A549 (cell line): ENCODE measurements around the gene APLN. TPM values are rescaled to one million over a fixed set of nuclear protein-coding genes. Genes with fewer than 3 reads are reported as not detected.

Source experiments
- ATAC-seq, 2 experiments: fragments of 200-7000 bp in 1 of 2; fragments of >200 bp in 1 of 2; cut with Nextera tagmentation in 1 of 2; cut with Tn5 transposase in 1 of 2; 3 replicates each; pipeline versions ENCODE4 v1.8.0 to v1.9.1; 2018 to 2020; ENCODE audit warnings: mild to moderate bottlenecking in 1 of 2, moderate library complexity in 1 of 2
- CTCF ChIA-PET: fragments of 300-600 bp; sonication (Branson Sonifier 250); formaldehyde crosslinking; extraction: SDS; loops from one replicate; lab custom pipeline; 2021; ENCODE audit warnings: antibody characterized with exemption, inconsistent platforms; lab: Yijun Ruan, JAX
- POLR2A ChIA-PET: fragments of 350-600 bp; formaldehyde crosslinking; extraction: SDS; loops from one replicate; lab custom pipeline; 2021; ENCODE audit warnings: antibody characterized with exemption, inconsistent platforms; lab: Yijun Ruan, JAX
- DNase-seq, 2 experiments: peaks; one replicate each; pipeline versions ENCODE4 v3.0.0 to v3.0.0-alpha.2; 2011 to 2016; ENCODE audit warnings: low read depth in 1 of 2, low spot score in 1 of 2
- FAIRE-seq: peaks from 2 replicates; lab custom pipeline; 2011; peaks lifted over from hg19 to GRCh38; lab: Jason Lieb, UNC
- H3K27ac ChIP-seq, 2 experiments: fragments of >200 bp; sonication (Bioruptor Twin); formaldehyde crosslinking; 3 replicates each; pipeline ENCODE4 v1.5.1; 2016 to 2017
- H3K4me1 ChIP-seq: fragments of >200 bp; sonication (Bioruptor Twin); formaldehyde crosslinking; 3 replicates; pipeline ENCODE4 v1.6.1; 2016
- H3K4me2 ChIP-seq: fragments of >200 bp; sonication (Bioruptor Twin); formaldehyde crosslinking; 3 replicates; pipeline ENCODE4 v1.6.1; 2016
- H3K4me3 ChIP-seq: fragments of >200 bp; sonication (Bioruptor Twin); formaldehyde crosslinking; 3 replicates; pipeline ENCODE4 v1.5.1; 2016
- H3K9me3 ChIP-seq: fragments of >200 bp; sonication (Bioruptor Twin); formaldehyde crosslinking; 3 replicates; pipeline ENCODE4 v1.6.1; 2016
- BCL3 ChIP-seq: fragments of >200 bp; sonication (Bioruptor Twin); formaldehyde crosslinking; IDR thresholded peaks from 3 replicates; pipeline ENCODE4 v1.6.1; 2016
- BHLHE40 ChIP-seq: IDR thresholded peaks from 2 replicates; pipeline ENCODE4 v1.6.1; 2012; ENCODE audit warnings: low read depth, low read length, inconsistent platforms
- CHD2 ChIP-seq: fragments of 150-350 bp; IDR thresholded peaks from 2 replicates; pipeline ENCODE4 v1.6.1; 2014; ENCODE audit warnings: low read length; ENCODE audit not compliant: partially characterized antibody
- E2F6 ChIP-seq: IDR thresholded peaks from 2 replicates; pipeline ENCODE4 v1.6.1; 2012; ENCODE audit warnings: low read depth, borderline replicate concordance
- EHF ChIP-seq: fragments of 250-450 bp; sonication (Bioruptor Pico); IDR thresholded peaks from 2 replicates; pipeline ENCODE4 v1.5.0; 2020; ENCODE audit warnings: mild to moderate bottlenecking
- EHMT2 ChIP-seq: fragments of 200-600 bp; sonication (generic); IDR thresholded peaks from 2 replicates; pipeline ENCODE4 v1.6.1; 2016; ENCODE audit warnings: antibody characterized with exemption, low read depth, mild to moderate bottlenecking, moderate library complexity
- HDAC2 ChIP-seq: fragments of 200-600 bp; sonication (generic); IDR thresholded peaks from 2 replicates; pipeline ENCODE4 v1.6.1; 2016
- HES2 ChIP-seq: fragments of >200 bp; sonication (Bioruptor Twin); formaldehyde crosslinking; IDR thresholded peaks from 2 replicates; pipeline ENCODE4 v1.6.1; 2016
- HMGXB4 ChIP-seq: fragments of 250-450 bp; sonication (Bioruptor Pico); IDR thresholded peaks from 2 replicates; pipeline ENCODE4 v1.5.0; 2021; ENCODE audit warnings: mild to moderate bottlenecking, moderate library complexity, borderline replicate concordance
- KDM1A ChIP-seq: fragments of 200-600 bp; sonication (generic); IDR thresholded peaks from 2 replicates; pipeline ENCODE4 v1.6.1; 2016; ENCODE audit warnings: low read depth, mild to moderate bottlenecking
- KDM5A ChIP-seq: fragments of 200-600 bp; sonication (generic); IDR thresholded peaks from 2 replicates; pipeline ENCODE4 v1.6.1; 2016; ENCODE audit warnings: antibody characterized with exemption, mild to moderate bottlenecking
- MAFK ChIP-seq: fragments of 450-650 bp; IDR thresholded peaks from 2 replicates; pipeline ENCODE4 v1.6.1; 2014; ENCODE audit not compliant: partially characterized antibody
- NPAS2 ChIP-seq: fragments of 250-450 bp; sonication (Bioruptor Pico); IDR thresholded peaks from 2 replicates; pipeline ENCODE4 v1.8.0; 2022; ENCODE audit warnings: mild to moderate bottlenecking, moderate library complexity, borderline replicate concordance
- POLR2A ChIP-seq: IDR thresholded peaks from 2 replicates; pipeline ENCODE4 v1.6.1; 2012; ENCODE audit warnings: mild to moderate bottlenecking, low read length
- RAD21 ChIP-seq, 2 experiments: fragments of >200 bp in 1 of 2; sonication (Bioruptor Twin) in 1 of 2; formaldehyde crosslinking in 1 of 2; IDR thresholded peaks in 1 of 2; conservative IDR thresholded peaks in 1 of 2; 2 replicates in 1 of 2; 3 replicates in 1 of 2; pipeline ENCODE4 v1.6.1; 2012 to 2018; ENCODE audit warnings: inconsistent platforms in 1 of 2
- REST ChIP-seq: fragments of 200-600 bp; sonication (generic); IDR thresholded peaks from 2 replicates; pipeline ENCODE4 v1.6.1; 2016; ENCODE audit warnings: antibody characterized with exemption, mild to moderate bottlenecking, moderate library complexity
- RNF2 ChIP-seq: fragments of 200-600 bp; sonication (generic); IDR thresholded peaks from 2 replicates; pipeline ENCODE4 v1.6.1; 2016; ENCODE audit warnings: low read depth, mild to moderate bottlenecking, antibody characterized with exemption, moderate library complexity, borderline replicate concordance
- ZC3H11A ChIP-seq: fragments of 450-650 bp; IDR thresholded peaks from 2 replicates; pipeline ENCODE4 v1.6.1; 2014; ENCODE audit warnings: antibody characterized with exemption, mild to moderate bottlenecking
- ZNF302 ChIP-seq: fragments of 250-450 bp; sonication (Bioruptor Pico); IDR thresholded peaks from 2 replicates; pipeline ENCODE4 v1.9.0; 2021; ENCODE audit warnings: inconsistent platforms, mild to moderate bottlenecking, moderate library complexity
- WGBS: methylation state at CpG from one replicate; pipeline ENCODE4 v1.1.6; 2017; ENCODE audit errors: missing lambda C conversion rate; 5-methylcytosine and 5-hydroxymethylcytosine counted together
- polyA plus RNA-seq, 4 experiments: library from polyadenylated mRNA; depleted of rRNA in 3 of 4; stranded (reverse); fragments of >200 nt; fragmentation: RNase III in 1 of 4; extraction: RNeasy Plus Mini Kit Qiagen cat#74134 plus additional on column Dnase treatment in 1 of 4; gene quantifications; 2 replicates in 3 of 4; 3 replicates in 1 of 4; pipeline ENCODE4 v1.2.3, GENCODE V29; 2011 to 2017

Gene APLN
- polyA plus RNA-seq, 2 of the 4 experiments (the other 2 are of a cell fraction): 0.18 to 0.74 TPM

- FAIRE-seq (no peak), ATAC-seq (no peak)
- H3K9me3 ChIP-seq: no peaks in the 10 kb centered on the region
- WGBS: 76% methylated on average over 8 of the region's 8 CpGs
- H3K4me3 ChIP-seq: no peak overlapping the region
- no peak overlapping the region for H3K27ac ChIP-seq
- H3K4me1 ChIP-seq: no peaks in the 10 kb centered on the region
- TF ChIP-seq CHD2: no peak
- TF ChIP-seq NPAS2 (CRISPR knock-in tag): no peak
- TF ChIP-seq RNF2: no peak
- no peak for TF ChIP-seq HMGXB4 (CRISPR knock-in tag)
- no peak for TF ChIP-seq HES2
- TF ChIP-seq REST: no peak
- TF ChIP-seq HDAC2: no peak
- TF ChIP-seq, all 56 proteins: peak for 0
- H3K4me2 ChIP-seq: no peak overlapping the region
- DNase-seq: no peak
- CTCF ChIA-PET: interaction anchor here (0.9 to 14.6 kb wide), 21 partner anchors 8 to 392 kb away, joined by 3 to 218 read pairs (median 11); partner anchors contain the start of gene APLN
- POLR2A ChIA-PET: no interaction called here
These were observed 18.5 kb downstream of the APLN start for GRCh38 chrX:129636175-129636681.

- FAIRE-seq: no peak
These were observed 20.2 kb downstream of the APLN start for GRCh38 chrX:129634541-129634940.

More at GRCh38 chrX:129634541-129634940, 20.2 kb downstream of the APLN start:
- no peak for DNase-seq
- CTCF ChIA-PET: interaction anchor here (0.7 to 14.6 kb wide), 5 partner anchors 20 to 92 kb away, joined by 3 to 218 read pairs (median 8); partner anchors contain the start of gene APLN
- no peak for TF ChIP-seq RAD21 (conservative IDR thresholded peaks at IDR 0.05 in 1 of 2, IDR thresholded peaks at IDR 0.05 in 1 of 2)
- no peak for TF ChIP-seq ZC3H11A
- no peak for TF ChIP-seq KDM1A
- no peak for TF ChIP-seq EHF (CRISPR knock-in tag)
- no peak for TF ChIP-seq POLR2A
- no peak for TF ChIP-seq BHLHE40
- TF ChIP-seq HMGXB4 (CRISPR knock-in tag): no peak
- TF ChIP-seq KDM5A: no peak
- no peak for TF ChIP-seq MAFK
- TF ChIP-seq EHMT2: no peak
- TF ChIP-seq ZNF302 (CRISPR knock-in tag): no peak
- TF ChIP-seq BCL3: no peak
- TF ChIP-seq E2F6: no peak
- TF ChIP-seq, all 56 proteins: peak for 0
- no peak overlapping the region for H3K4me3 ChIP-seq
- POLR2A ChIA-PET: no interaction called here
- no peaks in the 10 kb centered on the region for H3K9me3 ChIP-seq
- ATAC-seq: no peak
- H3K4me2 ChIP-seq: no peak overlapping the region
- WGBS: 75% methylated on average over 7 of the region's 7 CpGs
- H3K4me1 ChIP-seq: no peaks in the 10 kb centered on the region
- no peak overlapping the region for H3K27ac ChIP-seq
